Stimulated activated CD8-positive, alpha-beta memory T cell treated with anti-CD3 and anti-CD28 coated beads, Interleukin-15, amount 100 ng/mL, for 24 hours (primary cell): ENCODE data around the gene MAP3K1.
"Not testable (repeated sequence)": the region's sequence is repeated elsewhere in the genome, so short reads cannot be mapped to it uniquely, and the experiment has no call there.

Source experiments
- DNase-seq: peaks from one replicate; pipeline ENCODE4 v3.0.0-alpha.2; 2020; ENCODE audit warnings: low read depth

MAP3K1 gene

DNA sequence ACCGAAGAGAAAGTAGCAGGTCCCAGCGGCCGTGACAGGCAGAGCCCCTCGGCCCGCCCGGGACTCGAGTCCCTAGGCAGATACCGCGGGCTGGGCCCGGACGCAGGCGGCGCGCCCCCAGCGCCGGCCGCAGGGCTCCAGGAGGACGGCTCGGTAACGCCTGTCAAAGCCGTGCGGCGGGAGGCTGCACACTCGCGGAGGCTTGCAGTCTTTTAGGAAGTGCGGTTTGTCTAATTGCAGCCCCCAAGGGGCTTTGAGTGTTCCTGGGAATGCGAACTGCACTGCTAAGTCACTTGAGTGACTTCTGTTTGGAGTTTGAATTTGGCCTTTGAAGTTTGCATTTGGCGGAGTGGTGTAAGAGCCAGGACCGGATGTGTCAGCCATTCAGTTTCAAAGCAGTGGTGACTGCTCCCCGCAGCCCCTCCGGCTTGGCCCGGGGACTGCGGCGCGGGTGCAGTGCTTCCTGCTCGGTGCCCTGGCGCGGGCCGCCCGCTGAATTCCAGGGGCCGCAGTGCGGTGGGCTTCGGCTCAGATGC, 1.3 kb downstream of the MAP3K1 start:
- peak; percentile 25 for DNase-seq

DNA sequence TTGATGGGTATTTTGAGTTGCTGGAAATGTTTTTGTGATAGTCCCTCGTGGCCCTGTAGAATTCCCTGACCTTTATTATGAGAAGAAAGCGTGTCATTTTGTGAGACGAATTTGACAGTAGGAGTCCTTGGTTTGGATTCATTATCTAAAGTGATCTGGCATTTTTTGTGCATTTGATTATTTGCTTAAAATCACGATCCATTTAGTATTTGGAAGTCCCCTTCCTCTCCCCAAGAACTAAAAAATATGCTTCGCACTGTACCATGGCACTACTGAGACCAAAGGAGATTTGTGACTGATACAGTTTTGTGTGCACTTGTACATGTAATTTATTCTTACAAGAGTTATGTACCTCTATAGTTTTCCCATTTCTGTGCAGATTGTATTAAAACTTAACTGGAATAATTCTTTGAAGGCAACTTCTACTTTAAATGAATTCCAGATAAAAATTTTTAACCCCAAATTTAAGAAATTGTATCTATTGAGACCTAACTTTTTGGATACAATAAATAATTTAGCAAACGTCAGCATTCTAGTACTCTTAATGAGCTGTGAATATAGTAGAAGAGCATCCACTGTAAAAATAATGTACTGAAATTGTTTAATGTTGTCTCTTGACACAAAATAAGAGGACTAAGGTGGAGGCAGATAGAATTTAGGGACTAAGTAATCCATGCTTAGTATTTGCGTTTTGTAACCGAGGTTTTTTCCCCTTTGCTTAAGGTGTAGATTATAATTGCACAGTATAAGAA, 2.1 kb downstream of the MAP3K1 start:
- DNase-seq: no peak

DNA sequence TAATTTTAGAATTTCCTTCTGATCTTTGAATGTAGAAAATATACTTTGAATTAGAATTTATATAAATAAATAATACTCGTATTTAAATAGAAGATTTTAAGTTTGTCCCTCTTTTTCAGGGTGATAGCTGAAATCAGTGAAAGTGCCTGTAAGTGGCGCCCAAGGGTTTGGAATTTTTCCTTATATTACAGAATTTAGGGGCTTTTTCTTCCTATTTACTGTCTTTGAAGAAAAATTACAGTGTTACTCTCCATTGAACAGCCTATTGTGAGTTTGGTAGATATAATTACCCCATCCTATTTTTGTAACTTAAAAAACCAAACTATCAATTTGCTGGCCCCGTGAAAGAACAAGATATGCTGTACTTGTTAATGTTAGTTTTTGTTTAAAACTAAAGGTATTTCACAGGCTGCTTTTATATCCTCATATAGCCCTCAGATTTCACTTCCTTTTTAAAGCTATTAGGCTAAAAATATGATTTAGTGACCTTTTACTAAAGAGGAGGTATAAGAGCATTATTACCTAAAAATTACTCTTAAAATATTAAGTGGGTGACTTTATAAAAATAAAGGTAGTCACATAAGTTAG, 3.2 kb downstream of the MAP3K1 start:
- no peak for DNase-seq

DNA sequence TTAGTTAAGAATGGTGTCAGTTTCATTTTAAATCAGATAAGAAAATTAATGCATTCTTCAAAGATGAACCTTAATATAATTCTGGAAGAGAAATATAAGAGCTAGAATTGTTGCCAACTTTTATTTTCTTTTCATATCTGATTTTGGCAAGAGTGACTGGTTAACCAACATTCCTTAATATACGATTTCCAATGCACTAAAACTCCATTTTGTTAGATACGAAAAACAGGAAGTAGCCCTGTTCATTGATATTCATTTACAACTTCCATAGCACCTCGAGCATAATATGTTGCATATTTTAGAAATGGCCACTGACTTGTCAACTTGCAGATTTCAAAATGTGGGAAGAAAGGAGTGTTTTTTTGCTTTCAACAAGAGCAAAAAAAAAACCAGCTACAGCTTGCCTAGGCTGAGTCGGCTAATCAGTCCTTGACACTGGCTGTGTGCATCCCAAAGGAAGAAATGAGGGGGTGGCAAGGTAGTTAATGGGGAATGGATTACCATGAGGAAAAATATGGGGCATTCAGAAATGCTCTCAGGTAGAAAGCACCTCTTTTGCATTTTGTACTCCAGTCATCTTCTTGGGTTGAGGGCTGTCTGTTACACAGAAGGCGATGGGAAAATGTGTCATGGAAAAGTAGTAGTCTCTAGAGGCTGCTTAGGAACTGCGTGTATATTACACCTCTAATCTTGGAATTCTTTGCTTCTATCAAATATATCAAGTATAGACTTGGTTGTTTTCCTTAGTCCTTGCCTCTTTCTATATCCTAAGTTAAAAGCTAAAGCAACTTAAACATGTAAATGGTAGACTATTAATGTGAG, 3.9 kb downstream of the MAP3K1 start:
- DNase-seq: no peak

DNA sequence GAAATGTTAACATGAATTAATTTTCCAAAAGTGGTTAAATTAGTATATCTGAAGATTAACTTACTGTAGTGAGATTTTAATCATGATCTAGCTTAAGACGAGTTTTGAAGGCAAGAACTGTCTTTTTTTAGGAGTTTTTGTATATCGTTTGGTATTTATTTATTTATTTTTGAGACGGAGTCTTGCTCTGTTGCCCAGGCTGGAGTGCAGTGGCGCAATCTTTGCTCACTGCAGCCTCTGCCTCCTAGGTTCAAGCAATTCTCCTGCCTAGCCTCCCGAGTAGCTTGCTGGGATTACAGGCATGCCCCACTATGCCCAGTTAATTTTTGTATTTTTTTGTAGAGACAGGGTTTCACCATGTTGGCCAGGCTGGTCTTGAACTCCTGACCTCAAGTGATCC, 6.5 kb downstream of the MAP3K1 start:
- not testable (repeated sequence) for DNase-seq

DNA sequence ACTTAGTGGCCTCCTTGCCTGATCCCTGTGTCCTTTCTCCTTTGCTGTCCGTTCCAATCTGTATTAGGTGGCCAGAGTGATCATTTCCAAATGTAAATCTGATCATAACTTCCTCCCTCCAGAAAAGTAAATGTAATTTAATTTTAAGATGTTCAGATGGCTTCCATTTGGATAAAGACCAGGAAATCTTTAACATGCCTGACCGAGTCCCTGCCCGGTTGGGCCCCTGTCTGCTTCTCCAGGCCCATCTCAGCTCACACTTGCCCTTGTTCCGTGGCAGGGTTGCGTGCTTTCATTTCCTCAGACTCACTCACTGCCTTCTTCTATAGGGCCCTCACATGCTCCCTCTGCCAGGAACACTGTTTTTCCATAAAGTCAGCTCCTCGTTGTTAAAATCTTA, 7.6 kb downstream of the MAP3K1 start:
- no peak for DNase-seq

DNA sequence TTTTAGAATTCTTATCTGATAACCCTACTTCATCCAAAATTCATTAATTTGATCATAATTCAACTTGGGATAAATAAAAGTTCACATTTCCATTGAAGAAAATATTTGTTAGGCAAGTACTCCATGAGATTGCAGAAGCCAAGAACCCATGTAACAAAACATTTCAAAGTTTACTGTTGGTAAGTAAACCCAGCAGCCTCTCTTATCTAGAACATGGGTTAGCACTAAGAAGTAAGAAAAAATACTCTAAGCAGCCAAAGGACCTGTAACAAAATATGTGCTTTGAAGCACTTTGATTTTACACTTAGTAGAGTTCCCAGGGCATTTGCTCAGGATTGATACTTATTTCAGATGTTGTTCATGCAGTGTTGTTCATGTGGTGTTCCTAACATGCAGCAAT, 8.7 kb downstream of the MAP3K1 start:
- DNase-seq: no peak

DNA sequence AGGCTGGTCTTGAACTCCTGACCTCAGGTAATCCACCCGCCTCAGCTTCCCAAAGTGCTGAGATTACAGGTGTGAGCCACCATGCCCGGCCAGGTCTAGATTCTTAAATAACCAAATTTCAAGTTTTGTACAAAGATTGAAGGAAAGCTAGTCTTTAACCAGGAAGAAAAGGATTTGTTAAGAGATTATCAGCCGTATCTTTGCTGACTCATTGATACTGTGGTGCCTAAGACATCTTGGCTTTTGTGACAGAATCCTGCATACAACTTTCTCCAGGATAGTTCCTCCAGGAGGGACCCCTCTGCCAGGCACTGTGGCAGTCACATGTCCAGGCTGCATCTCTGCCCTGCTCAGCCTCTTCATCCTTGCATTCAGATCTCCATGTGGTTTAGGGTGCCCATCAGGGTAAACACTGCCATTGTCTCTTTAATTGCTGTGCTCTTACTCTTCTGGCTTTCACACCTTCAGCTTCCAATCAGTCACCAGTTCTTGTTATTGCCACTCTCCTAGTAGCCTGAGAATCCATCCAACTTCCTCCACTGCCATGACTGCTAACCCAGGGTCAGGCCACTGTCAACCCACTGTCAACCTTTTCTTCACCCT, 10.0 kb downstream of the MAP3K1 start:
- no peak for DNase-seq

DNA sequence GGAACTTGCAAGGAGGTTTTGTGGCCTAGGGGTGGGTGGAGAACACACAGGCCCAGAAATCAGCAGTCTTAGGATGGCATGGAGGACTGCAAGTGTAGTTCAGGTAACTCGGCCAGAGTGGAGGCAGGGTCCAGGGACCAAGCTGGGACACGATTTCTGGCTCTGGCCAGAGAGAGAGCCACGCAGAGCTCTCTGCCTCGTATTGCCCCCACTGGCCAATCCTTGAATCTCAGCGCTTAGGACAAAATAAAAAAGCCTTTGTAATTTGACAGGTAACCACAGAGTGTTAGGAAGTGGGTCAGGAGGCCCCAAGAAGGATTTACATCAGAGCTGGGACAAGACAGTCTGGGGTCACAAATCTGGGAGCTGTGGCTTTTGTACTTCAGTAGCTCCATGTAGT, 11.7 kb downstream of the MAP3K1 start:
- DNase-seq: no peak

DNA sequence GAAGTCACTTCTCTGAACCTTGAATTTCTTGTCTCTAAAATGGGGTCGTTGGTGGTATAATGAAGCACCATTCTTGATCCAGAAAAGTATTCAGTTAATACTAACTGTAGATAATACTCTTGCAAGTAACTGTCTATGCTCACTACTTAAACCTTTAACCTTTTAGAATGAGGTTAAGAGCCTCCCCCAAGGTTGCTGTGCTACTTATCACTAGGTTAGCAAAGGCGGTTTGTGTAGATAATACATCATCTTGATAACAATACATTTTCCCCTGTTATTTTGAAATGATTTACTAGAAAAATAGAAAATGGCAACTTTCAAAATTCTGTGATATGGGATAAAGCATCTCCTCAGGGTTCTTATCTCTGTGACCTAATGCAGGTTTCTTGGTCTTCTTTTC, 12.6 kb downstream of the MAP3K1 start:
- no peak for DNase-seq

DNA sequence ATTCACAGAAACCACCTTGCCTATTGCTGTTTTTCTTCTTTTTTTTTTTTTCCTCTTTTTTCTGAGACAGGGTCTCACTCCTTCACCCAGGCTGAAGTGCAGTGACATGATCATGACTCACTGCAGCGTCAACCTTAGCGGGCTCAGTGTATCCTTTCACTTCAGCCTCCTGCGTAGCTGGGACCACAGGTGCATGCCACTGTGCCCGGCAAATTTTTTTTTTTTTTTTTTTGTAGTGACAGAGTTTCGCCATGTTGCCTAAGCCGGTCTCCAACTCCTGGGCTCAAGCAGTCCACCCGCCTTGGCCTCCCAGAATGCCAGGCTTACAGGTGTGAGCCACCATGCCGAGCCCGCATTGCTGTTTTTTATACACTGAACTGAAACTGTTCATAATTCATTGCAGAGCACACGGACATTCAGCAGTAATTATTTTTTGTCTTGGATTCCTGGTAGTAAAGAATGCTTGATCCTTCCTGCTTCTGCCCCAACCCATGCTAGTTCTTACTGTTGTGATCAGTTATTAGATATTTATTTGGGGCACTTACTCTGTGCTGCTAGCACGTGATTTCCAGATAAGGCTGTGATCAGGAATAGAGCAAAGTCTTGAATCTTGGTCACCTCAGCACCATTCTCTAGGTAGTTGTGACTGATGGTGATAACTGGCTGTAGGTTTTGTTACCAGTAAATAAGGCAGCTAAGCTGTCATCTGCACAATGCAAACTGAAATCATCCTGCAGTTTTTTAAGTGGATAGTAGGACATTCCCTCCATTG, 14.0 kb downstream of the MAP3K1 start:
- no peak for DNase-seq

DNA sequence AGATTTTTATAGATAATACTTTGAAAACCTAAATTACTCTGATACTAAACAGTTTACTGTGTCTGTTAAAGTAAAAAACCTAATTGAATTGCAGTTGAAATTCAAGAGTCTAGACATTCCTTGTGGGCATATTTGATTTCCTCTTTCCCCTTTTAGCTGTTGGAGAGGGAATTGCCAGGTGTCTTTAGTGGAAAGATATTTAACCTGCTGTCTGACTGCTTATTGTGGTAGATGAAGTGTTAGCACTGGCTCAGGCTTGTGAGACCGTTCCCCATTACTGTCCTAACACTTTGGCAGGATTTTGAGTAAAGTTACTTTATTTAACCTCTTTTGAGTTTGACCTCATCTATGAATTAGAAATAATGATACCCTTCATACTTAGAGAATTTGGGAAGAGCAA, 16.4 kb downstream of the MAP3K1 start:
- no peak for DNase-seq

DNA sequence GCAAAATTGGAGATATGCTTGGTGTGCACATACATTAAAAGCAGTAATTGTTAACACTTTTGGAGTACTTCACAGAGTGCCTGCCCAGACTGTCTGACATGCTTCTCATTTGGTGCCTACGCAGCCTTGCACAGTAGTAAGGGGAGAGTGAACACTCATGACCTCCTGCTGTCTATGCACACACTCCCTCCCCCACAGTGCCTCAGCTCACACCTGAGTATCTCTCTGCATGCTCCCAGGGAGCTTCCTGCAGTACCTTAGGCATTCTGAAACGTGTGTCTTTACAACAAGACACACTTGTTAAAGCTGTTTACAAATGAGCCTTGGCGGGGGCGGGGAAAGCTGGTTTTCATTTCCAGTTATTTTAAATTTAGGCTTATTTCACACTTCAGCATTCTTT, 18.0 kb downstream of the MAP3K1 start:
- DNase-seq: no peak

DNA sequence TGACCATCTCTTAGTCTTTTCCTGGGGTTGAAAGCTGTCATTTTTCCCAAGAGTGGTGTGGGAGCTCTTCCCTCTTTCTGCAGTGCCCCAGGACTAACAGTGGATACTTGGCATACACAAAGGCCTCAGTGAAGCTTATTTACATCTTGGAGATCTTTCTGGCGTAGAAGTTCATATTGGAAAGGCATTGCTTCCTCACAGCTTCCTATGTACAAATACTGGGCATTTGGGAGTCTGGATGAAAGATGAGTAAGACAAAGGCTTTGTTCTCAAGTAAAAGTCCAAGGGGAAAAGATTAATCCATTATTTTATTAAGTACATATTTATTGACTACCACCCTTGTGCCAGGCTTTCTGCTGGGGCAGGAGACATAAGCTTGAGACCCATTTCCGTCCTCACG, 22.0 kb downstream of the MAP3K1 start:
- no peak for DNase-seq

DNA sequence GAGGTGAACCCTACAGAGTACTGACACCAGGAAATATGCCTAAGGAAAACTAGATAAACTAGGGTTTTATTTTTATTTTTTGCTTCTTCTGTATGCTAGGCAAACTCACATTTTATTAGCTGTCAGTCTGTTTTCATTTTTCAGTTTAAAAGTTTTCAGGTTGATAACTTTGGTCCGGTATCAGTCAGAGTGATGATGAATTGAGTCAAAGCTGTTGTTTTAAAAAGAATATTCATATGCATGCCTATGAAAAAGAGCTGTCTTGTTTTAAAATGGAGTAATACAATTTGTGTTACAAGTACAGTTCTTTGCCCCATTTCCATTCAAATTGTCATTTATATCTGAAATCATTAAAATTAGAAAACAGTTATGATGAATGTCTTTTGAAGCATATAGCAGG, 22.6 kb downstream of the MAP3K1 start:
- DNase-seq: no peak

DNA sequence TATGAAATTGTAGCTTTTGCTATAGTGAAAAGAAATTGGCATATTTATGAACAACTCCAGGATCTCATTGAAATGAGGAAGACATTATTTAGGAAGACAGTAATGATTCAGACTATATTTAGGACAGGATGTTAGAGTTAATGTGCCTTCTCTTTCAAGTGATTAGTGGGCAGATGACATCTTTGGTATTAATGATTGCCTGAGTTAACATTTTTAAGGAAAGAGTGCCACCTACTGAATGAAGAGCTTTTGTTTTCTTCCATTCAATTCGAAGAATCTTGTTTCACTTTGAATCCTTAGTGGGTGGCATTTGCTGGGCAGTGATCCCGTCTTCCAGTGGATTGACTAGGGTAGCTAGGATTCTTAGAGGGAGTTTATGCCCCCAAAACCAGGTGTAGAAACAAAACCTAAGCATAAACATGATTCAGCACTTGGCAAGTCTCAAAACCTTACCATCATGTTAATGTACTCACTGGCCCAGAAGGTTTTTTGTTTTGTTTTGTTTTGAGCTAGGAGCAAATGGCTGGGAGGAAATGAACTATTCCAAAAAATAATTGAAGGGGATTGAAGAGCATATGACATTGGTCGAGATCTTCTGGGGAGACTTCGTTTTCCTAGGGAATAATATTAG, 23.2 kb downstream of the MAP3K1 start:
- no peak for DNase-seq

DNA sequence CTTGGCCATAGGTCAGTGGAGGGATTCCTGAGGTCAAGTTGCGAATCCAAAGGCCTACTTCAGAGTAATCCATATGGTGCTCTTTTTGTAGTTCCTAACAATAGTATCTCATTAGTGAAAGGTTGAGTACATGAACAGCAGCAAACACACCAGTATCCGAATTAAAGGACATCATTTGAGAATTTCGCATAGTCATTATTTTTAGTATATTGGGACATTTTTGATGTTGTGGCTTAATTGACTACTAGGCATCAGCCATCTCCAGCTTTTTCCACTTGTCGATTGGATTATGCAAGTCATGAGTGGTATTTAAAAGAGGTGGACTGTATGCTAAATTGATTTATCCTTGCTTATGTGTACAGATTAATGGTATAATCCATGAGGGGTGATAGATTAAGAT, 23.7 kb downstream of the MAP3K1 start:
- no peak for DNase-seq

DNA sequence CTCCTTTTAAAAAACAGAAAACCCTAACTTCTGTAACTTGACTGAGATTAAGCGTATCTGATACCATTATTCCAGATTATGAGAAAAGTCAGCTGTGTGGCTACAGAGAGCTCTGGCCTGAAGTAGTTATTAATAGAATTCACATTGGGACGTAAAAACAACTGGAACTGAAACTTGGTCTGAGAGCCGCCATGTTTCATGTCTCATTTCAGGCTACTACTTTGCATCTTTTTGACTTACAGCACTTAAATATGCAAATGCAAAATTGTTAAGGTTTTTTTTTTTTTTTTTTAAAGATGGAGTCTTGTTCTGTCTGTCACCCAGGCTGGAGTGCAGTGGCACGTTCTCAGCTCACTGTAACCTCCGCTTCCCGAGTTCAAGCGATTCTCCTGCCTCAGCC, 25.2 kb downstream of the MAP3K1 start:
- no peak for DNase-seq

DNA sequence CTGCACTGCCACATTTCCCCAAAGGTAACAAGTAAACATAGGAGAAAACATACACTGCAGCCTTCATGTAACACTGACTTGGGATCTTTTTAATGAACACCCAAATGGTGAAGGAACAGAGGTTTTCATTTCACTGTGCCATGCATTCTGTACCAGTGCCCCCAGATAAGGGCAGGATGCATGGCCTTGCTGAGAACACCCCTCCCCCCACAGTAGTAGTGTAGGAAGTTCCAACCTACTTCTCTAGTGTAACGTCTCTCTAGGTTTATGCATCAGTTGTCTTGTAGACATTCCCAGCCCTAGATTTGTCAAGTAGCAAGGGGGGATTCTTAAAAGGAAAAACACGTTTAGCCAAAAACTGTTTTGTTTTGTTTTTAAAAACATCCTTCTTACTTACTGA, 29.9 kb downstream of the MAP3K1 start:
- DNase-seq: no peak

DNA sequence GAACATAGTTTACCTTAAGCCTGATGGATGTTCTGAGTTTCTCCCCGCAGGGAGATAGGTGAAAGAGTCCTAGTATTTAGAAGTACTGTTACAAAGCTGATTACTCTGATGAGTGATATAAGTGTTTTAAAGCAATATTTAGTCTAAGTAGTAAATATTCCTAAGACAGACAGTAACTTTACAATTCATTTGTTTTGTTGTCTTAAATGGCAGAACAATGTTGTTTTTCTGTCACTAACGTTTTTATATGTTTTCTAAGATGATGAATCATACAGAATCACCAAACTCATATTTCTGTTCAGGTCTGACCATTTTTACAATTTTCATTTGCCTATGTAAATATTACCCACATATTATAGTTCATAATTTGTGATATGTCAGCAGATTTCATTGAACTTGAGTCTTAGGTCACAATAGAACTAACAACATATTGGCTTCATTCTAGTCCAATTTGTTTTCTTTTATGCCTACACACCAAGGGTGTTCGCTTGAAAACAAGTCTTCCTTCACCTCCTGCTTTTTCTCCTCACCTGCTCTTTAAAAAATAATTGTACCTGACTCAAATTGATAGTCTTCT, 30.6 kb downstream of the MAP3K1 start:
- no peak for DNase-seq

DNA sequence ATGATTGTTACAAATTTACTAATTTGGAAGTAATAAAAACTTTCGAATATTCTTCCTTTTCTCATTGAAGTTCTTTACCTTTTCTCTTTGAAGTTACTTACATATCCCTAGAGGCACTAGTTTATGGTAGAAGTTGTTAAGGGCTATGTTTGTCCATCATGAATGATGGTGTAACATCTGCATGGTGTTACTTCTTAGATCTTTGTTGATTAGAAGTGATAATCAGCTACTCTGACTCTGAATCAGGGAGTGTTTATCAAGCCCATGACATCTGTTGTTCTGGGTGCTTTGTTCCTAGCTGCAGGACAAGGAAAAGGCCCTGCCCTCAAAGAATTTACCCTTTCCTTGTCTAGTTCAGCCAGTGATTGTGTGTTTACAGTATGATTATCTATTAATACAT, 32.9 kb downstream of the MAP3K1 start:
- no peak for DNase-seq
